NCI-H146 (cell line): ENCODE measurements around the gene ZSWIM4.
A peak's percentile ranks its signal among the peaks of the same experiment; 100 is the strongest.
"Not testable (repeated sequence)": the region's sequence is repeated elsewhere in the genome, so short reads cannot be mapped to it uniquely, and the experiment has no call there.

Experiments
- DNase-seq: peaks from one replicate; lab custom pipeline; 2025; lab: John Stamatoyannopoulos, UW

Gene ZSWIM4

DNA sequence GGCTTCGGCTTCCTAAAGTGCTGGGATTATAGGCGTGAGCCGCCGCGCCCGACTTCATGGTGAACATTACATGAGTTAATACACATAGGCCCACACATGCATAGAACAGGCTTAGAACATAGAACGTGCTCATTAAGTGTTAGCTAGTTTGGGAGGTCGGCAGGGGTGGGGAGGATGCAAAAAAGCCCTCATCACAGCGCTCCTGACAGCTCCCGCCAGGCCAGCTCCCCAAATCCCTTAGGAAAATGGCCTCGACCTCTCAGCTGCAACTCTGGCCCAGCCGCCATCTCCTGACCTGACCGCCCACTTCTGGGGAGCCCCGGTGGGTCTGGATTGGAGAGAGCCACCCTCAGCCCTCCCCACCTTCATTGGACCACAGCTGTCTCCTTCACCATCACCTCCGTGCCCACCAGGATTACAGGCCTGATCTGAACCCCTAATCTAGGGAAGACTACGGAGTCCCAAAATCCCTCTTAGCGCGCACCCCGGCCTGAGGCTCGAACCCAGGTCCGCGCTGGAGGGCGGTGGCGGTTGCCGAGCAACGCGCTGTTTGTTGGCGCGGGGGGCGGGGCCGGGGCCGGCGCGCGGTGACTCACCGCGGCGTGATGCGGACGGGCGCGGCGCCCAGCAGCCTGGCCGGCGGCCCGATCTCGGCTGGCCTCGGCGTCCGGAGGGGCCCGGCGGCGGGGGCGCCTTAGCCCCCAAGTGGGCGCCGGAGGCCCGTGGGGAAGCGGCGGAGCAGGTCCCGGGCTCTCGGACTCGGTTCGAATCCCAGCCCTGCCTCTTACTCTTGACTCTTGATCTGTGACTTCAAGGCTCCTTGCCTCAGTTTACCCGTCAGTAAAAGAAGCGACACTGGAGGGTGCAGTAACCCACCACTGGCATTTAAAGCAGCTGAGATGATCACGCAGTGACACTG lies 55.0 kb downstream of the ZSWIM4 start:
- DNase-seq, result peak; percentile 77

DNA sequence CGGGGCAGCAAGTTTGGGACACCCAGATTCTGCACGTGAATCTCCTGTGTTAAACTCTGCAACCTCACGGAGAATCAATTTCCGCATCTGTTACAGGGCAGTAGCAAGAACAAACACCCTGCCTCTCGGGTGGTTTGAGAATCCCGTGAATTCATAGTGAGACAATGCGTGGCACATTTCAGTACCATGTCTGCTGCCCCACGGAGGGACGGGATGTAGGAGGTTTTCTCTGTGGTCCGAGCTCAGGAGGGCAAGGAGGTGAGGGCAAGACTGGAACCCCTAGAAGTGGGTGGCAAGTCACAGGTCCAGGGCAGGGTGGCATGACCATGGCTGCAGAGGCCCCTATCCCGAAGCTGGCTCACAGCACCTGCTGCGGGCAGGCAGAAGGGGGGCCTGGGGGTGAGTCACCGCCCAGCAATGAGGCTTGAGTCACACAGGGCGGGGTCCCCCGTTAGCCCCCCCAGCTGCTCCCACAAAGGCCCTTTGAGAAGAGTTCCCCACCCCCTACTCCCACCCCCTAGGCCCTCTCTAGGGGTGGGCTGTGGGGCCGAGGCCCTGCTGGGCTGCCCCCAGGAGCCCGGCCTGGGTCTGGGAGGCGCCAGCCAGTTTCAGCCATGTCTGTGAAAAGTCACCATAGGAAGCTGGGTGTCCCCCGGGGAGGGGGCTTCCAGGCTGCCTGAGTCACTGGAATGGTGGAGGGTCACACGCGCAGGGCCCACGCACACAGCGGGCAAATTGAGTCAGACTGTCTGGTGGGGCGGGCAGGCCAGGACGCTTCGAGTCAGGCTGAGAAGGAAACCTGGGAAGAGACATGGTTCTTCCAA lies 55.9 kb downstream of the ZSWIM4 start:
- no peak for DNase-seq

DNA sequence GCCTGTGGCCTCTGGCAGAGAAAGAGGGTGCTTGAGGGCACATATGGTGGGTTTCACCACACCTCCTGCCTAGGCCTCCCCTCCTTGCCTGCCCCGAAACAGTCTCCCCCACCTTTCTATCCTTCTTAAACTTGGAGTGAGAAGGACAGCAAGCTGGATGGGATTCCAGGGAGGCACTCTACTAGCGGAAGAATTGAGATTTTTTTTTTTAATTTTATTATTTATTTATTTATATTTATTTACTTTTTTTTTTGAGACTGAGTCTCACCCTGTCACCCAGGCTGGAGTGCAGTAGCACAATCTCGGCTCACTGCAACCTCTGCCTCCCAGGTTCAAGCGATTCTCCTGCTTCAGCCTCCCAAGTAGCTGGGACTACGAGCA lies 56.5 kb downstream of the ZSWIM4 start:
- not testable (repeated sequence) for DNase-seq

DNA sequence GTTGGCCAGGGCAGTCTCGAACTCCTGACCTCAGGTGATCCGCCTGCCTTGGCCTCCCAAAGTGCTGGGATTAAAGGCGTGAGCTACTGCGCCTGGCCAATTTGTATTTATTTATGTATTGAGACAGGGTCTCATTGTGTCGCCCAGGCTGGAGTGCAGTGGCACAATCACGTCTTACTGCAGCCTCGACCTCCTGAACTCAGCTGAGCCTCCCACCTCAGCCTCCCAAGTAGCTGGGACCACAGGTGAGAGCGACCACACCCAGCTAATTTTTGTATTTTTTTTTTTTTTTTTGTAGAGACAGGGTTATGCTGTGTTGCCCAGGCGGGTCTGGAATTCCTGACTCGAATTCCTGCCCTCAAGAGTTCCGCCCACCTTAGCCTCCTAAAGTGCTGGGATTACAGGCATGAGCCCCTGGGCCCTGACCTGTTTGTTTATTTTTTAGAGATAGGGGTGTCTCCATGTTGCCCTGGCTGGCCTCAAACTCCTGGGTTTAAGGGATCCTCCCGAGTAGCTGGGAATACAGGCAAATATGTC lies 57.0 kb downstream of the ZSWIM4 start:
- DNase-seq, result not testable (repeated sequence)

DNA sequence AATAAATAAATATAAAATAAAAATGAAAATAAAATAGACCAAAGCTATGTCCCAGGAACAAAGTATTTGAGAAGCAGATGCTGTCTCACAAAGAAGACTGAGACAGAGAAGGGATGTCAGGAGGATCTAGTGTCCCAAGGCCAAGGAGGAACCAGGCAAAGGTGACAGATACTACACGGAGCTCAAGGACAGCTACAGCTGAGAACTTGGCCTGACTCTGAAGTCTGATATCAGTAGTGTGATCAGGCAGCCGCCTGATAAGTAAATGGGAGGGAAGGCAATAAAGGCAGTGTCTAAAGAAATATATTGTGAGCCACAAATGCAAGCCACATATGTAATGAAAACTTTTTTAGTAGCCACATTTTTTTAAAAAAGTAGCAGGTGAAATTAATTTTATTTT lies 61.3 kb downstream of the ZSWIM4 start:
- DNase-seq, result no peak

DNA sequence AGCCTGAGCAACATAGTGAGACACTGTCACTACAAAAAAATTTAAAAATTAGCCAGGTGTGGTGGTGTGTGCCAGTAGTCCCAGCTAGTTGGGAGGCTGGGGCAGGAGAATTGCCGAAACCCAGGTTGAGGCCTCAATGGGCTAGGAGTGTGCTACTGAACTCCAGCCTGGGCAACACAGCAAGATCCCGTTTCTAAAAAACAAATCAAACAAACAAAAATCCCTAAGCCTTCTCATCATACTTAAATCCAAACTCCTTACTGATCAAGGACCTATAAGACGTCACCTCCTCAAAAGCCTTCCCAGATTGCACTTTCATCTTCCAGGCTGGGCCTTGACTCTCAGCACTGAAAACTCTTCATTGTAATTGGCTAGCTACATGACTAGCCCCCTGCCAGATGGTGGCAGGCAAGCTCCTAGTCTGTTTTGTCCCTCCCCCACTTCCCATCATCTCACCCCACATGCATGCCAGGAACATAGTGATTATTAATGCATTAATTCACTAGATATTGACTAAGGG lies 64.2 kb downstream of the ZSWIM4 start:
- DNase-seq, result peak; percentile 22

GRCh38 chr19:13860679-13861391 lies 65.6 kb downstream of the ZSWIM4 start:
- DNase-seq, result no peak

DNA sequence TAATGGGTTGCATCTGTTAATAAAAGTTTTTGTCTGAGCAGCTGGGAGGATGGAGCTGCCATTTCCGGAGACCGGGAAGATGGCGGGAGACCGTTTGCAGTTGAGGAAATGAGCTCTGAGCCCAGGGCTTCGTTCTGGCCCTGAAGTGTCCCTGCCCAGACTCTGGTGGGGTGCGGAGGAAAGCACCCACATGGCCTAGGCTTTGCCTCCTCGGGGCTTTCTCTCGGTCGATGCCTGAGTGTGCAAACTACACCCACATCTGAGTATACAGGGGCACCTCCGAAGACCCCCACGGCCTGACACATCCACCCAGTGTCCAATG lies 66.1 kb downstream of the ZSWIM4 start:
- DNase-seq, result no peak

GRCh38 chr19:13861714-13862531 lies 66.7 kb downstream of the ZSWIM4 start:
- DNase-seq, result peak; percentile 83

- peak; percentile 56 for DNase-seq
Observed at GRCh38 chr19:13864046-13864666, 68.9 kb downstream of the ZSWIM4 start.

DNA sequence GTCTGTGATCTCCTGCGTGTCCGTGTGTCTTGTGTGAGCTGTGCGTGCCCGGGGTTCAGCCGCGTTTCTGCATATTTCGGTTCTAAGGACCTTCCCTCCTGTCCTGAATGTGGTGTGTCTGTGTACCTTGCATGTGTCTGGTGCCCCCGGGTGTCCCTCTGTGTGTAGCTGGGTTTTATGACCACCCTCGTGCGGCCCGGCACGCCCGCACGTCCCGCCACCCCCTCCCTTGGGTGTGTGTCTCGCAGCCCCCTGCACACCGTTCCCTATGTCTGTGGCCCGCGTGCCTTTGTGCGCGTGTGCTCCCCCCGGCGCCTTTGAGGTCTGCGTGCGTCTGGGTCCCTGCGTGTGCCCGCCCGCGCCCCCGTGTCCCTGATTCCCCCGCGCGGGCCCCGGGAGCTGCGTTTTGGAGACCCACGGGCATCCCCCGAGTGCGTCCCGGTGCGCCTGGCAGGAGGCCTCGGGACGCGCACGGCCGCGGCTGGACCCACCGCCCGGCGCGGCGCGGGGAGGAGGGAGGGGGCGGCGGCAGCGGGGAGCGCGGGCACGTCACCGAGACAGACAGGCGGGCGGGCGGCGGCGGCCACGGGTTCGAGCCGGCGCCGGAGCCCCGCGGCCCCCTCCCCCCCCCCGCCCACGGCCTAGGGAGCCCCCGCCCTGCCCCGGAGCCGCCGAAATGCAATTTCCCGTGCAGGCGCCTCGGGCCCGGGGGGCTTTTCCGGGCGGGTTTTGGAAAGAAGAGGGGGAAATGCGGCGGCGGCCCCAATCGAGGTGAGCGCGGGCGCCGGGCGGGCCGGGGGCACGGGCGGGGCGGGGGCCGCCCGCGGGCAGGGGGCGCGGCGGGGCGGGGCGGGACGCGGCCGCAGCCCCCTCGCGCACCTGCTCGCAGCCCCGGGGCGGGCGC lies 69.7 kb downstream of the ZSWIM4 start:
- peak; percentile 65 for DNase-seq

DNA sequence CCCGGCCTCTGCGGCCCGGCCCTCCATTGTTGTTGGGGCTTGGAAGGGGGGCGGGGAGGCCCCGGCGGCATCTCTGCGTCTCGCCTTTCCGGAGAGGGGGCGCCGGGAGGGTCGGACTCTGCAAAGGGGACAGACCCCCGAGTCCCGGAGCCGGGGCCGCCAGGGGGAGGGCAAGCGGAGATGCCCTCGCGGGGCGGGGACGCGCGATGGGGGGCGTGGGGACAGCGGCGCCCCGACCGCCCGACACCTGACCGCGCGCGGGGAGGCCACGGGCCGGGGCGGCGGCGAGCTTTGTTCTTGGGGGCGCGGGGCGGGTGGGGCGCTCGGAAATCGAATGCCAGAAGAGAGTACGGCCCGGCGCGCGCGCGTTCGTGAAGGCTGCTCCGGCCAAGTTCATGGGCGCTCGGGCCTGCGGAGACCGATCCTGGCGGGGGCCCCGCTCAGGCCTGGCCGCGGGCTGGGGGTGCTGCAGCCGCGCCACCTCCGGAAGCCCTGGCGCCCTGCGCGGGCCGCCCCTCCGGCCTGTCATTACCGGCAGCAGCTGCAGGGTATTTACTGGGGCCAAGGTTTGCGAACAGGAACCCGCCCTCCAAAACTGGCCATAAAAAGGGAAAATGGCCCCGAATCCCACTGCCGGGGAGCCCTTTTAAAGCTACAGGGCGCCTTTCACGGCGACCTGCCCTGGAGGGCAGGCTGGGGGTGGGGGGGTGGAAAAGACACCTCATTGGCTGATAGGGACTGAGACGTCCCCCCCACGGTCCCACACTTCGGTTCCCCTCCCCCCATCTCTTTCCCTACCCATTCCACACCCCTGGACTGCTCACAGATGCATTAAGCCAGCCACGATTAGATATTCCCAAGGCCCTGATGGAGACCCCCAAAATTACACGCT lies 70.6 kb downstream of the ZSWIM4 start:
- DNase-seq, result peak; percentile 69

DNA sequence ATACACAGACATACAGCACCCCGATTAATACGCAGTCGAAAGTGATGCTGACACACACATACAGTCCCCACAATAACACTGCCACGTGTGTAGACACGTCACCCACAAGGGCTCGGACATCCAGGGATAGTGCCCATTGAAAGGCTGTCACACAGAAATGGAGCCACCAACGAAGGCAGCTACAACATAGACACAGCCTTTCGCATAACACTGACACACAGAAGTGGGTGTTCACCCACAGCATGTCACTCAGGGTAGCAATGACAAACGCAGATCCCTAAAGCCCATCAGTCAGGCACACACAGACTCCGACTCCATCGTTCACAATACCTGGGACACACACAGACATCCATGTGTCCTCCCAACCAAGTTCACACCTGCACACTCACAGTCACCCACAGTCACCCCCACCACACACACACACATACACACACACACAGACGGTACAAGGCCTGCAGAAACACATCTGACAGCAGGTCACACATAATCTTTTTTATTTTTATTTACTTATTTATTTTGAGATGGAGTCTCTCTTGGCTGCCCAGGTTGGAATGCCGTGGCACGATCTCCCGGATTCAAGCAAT lies 71.3 kb downstream of the ZSWIM4 start:
- DNase-seq, result no peak

GRCh38 chr19:13868663-13869062 lies 73.4 kb downstream of the ZSWIM4 start:
- no peak for DNase-seq

- no peak for DNase-seq
Observed at GRCh38 chr19:13869281-13869680, 74.0 kb downstream of the ZSWIM4 start.

DNA sequence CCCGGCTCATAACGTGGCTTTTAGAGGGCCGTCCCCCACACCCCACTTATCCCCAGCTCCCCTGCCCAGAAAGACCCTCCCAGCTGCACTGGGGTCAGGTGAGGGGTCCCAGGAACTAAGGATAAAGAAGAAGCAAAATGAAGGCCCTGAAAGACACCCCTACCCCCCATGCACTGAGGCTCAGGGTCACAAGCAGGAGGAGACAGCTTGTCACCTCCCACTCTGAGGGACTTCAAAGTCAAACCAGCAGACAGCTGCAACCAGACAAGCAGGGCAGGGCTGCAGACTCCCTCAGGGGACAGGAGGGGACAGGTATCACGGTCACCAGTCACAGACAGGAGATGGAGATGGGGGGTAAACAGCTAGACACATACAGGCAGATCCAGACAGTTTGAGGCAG lies 75.6 kb downstream of the ZSWIM4 start:
- no peak for DNase-seq

DNA sequence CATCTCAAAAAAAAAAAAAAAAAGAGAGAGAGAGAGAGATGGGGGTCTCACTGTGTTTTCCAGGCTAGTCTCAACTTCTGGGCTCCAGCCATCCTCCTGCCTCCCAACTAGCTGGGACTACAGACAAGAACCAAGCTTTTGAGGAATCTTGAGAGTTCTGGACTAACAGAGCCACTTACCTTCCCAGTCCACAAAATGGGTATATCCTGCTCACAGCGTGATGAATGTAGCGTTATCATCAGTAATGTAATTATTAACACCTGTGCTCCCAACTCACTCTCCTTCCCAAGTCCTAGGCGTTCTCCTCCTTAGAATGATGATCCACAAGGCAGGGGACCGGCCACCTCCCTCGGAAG lies 77.1 kb downstream of the ZSWIM4 start:
- no peak for DNase-seq

GRCh38 chr19:13872695-13873389 lies 77.6 kb downstream of the ZSWIM4 start:
- no peak for DNase-seq
